ENCODE measurements around the gene CPSF4L.
"Not testable (repeated sequence)": the region's sequence is repeated elsewhere in the genome, so short reads cannot be mapped to it uniquely, and the experiment has no call there.

Gene CPSF4L

GRCh38 chr17:73261617-73261951 lies at the start of gene CPSF4L:
CPSF4L (minus strand) TSS chr17:73261880; CDS start chr17:73261818, 62 bp downstream.
- no peak for DNase-seq (ENCODE audit: low read depth, low spot score)

- DNase-seq (ENCODE audit: low read depth, low spot score) = no peak
Observed at GRCh38 chr17:73311428-73311780, 49.7 kb upstream of the CPSF4L start.

GRCh38 chr17:73309727-73310596 lies 48.3 kb upstream of the CPSF4L start:
- no peak for DNase-seq (ENCODE audit: low read depth, low spot score)

- DNase-seq (ENCODE audit: low read depth, low spot score) = not testable (repeated sequence)
Observed at GRCh38 chr17:73308959-73309358, 47.3 kb upstream of the CPSF4L start.

- DNase-seq (ENCODE audit: low read depth, low spot score) = no peak
Observed at GRCh38 chr17:73308017-73308823, 46.5 kb upstream of the CPSF4L start.

- no peak for DNase-seq (ENCODE audit: low read depth, low spot score)
Observed at GRCh38 chr17:73307130-73307529, 45.5 kb upstream of the CPSF4L start.

- DNase-seq (ENCODE audit: low read depth, low spot score) = no peak
Observed at GRCh38 chr17:73305845-73306836, 44.5 kb upstream of the CPSF4L start.

- no peak for DNase-seq (ENCODE audit: low read depth, low spot score)
Observed at GRCh38 chr17:73304971-73305812, 43.5 kb upstream of the CPSF4L start.

GRCh38 chr17:73304438-73304837 lies 42.8 kb upstream of the CPSF4L start:
- no peak for DNase-seq (ENCODE audit: low read depth, low spot score)

GRCh38 chr17:73302189-73302588 lies 40.5 kb upstream of the CPSF4L start:
- no peak for DNase-seq (ENCODE audit: low read depth, low spot score)

- DNase-seq (ENCODE audit: low read depth, low spot score) = no peak
Observed at GRCh38 chr17:73301369-73301768, 39.7 kb upstream of the CPSF4L start.

- no peak for DNase-seq (ENCODE audit: low read depth, low spot score)
Observed at GRCh38 chr17:73300392-73300791, 38.7 kb upstream of the CPSF4L start.

GRCh38 chr17:73297934-73298861 lies 36.5 kb upstream of the CPSF4L start:
- DNase-seq (ENCODE audit: low read depth, low spot score) = no peak

GRCh38 chr17:73293480-73293911 lies 31.8 kb upstream of the CPSF4L start:
- DNase-seq (ENCODE audit: low read depth, low spot score) = no peak

GRCh38 chr17:73293031-73293430 lies 31.4 kb upstream of the CPSF4L start:
- DNase-seq (ENCODE audit: low read depth, low spot score) = no peak

GRCh38 chr17:73292031-73292531 lies 30.4 kb upstream of the CPSF4L start:
- no peak for DNase-seq (ENCODE audit: low read depth, low spot score)

GRCh38 chr17:73291260-73291801 lies 29.7 kb upstream of the CPSF4L start:
- no peak for DNase-seq (ENCODE audit: low read depth, low spot score)

GRCh38 chr17:73290399-73291259 lies 28.9 kb upstream of the CPSF4L start:
- no peak for DNase-seq (ENCODE audit: low read depth, low spot score)

Data from iPS DF 19.7 (cell line).